ENCODE data around the gene CNR2.

DNA sequence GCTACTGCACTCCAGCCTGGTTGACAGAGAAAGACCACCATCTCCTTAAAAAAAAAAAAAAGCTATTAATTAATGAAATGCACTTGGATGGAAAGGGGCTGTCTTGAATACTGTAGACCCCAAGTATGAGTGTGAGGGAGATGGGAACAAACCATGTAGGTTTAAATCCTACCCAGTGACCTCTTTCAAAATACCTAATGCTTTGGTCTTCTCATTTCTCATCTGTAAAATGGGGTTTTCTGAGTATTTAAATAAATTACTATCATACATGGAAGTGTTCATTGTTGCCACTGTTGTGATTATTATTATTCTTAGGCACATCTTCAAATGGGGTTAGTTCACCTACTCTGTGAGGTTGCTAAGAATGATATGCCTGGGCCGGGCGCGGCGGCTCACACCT lies 27.9 kb downstream of the CNR2 start:
- TF ChIP-seq POLR2A (IDR thresholded peaks at IDR 0.05; ENCODE audit: low read depth, low read length) = no peak
- no peak for TF ChIP-seq TAF1 (IDR thresholded peaks at IDR 0.05; ENCODE audit: borderline replicate concordance, low read depth, low read length)
